Ishikawa (cell line): ENCODE results near the gene XPNPEP3.

ENCODE experiments used
- CEBPB ChIP-seq: IDR thresholded peaks from 2 replicates; pipeline ENCODE4 v1.6.1; 2012
- CREB1 ChIP-seq: IDR thresholded peaks from 2 replicates; pipeline ENCODE4 v1.6.1; 2012; ENCODE audit warnings: low read depth
- EGR1 ChIP-seq: IDR thresholded peaks from 2 replicates; pipeline ENCODE4 v1.6.1; 2012
- EP300 ChIP-seq: IDR thresholded peaks from 2 replicates; pipeline ENCODE4 v1.6.1; 2012; ENCODE audit warnings: borderline replicate concordance
- FOXM1 ChIP-seq: IDR thresholded peaks from 2 replicates; pipeline ENCODE4 v1.6.1; 2012; ENCODE audit warnings: low read depth, borderline replicate concordance
- MAX ChIP-seq: IDR thresholded peaks from 2 replicates; pipeline ENCODE4 v1.6.1; 2012
- NFIC ChIP-seq: IDR thresholded peaks from 2 replicates; pipeline ENCODE4 v1.6.1; 2012
- RAD21 ChIP-seq: IDR thresholded peaks from 2 replicates; pipeline ENCODE4 v1.6.1; 2012; ENCODE audit warnings: low read depth
- REST ChIP-seq: IDR thresholded peaks from 2 replicates; pipeline ENCODE4 v1.6.1; 2012; ENCODE audit warnings: low read depth, mild to moderate bottlenecking
- TAF1 ChIP-seq: IDR thresholded peaks from 2 replicates; pipeline ENCODE4 v1.6.1; 2012; ENCODE audit warnings: low read depth, mild to moderate bottlenecking
- TCF12 ChIP-seq: IDR thresholded peaks from 2 replicates; pipeline ENCODE4 v1.6.1; 2012; ENCODE audit warnings: low read depth
- TEAD4 ChIP-seq: IDR thresholded peaks from 2 replicates; pipeline ENCODE4 v1.6.1; 2012
- USF1 ChIP-seq: IDR thresholded peaks from 2 replicates; pipeline ENCODE4 v1.6.1; 2012
- YY1 ChIP-seq: IDR thresholded peaks from 2 replicates; pipeline ENCODE4 v1.6.1; 2012; ENCODE audit warnings: low read depth
- ZBTB7A ChIP-seq: IDR thresholded peaks from 2 replicates; pipeline ENCODE4 v1.6.1; 2012; ENCODE audit warnings: low read depth

The XPNPEP3 gene

GRCh38 chr22:40951795-40952605 lies 95.1 kb downstream of the XPNPEP3 start:
- TF ChIP-seq YY1 = peak; percentile 79
- TF ChIP-seq TCF12 = no peak

GRCh38 chr22:40953471-40953870 lies 96.5 kb downstream of the XPNPEP3 start:
- TF ChIP-seq CEBPB = no peak
- TF ChIP-seq USF1 = no peak
- TF ChIP-seq TAF1 = no peak
- no peak for TF ChIP-seq NFIC
- no peak for TF ChIP-seq TCF12
- TF ChIP-seq EGR1 = no peak
- TF ChIP-seq RAD21 = no peak
- TF ChIP-seq YY1 = no peak
- no peak for TF ChIP-seq FOXM1
- no peak for TF ChIP-seq TEAD4
- TF ChIP-seq REST = no peak
- no peak for TF ChIP-seq EP300

DNA sequence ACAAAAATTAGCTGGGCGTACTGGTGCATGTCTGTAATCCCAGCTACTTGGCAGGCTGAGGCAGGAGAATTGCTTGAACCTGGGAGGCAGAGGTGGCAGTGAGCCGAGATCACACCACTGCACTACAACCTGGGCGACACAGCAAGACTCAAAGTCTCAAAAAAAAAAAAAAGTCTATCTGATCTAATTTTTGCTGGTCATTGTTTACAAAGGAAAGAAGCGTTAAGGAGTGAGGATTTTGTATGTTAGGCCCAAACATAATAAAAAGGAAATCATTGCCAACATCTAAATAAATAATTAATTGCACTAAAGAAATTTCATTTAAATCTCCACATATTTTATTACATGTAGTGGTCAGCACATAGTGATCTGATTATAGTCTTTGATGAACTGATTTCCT lies 97.2 kb downstream of the XPNPEP3 start:
- TF ChIP-seq MAX = no peak

DNA sequence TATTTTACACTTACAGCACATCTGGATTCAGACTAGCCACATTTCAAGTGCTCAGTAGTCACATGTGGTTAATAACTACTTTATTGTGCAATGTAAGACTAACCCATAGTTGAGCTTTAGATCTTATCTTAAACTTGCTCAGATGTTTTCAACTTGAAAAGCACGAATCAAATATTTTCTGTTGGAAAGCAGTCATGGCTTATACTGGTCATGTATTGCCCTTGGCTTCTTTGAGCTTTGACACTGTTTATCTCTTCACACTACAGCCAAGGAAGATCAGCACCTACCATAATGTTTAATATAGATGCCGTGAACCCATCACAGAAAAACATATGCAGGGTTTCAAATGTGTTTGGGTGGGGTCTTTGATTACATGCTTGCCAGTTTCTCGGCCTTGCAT lies 98.6 kb downstream of the XPNPEP3 start:
- no peak for TF ChIP-seq FOXM1
- no peak for TF ChIP-seq CEBPB
- TF ChIP-seq CREB1 = no peak
- TF ChIP-seq USF1 = no peak
- no peak for TF ChIP-seq MAX
- no peak for TF ChIP-seq TCF12
- TF ChIP-seq EP300 = no peak
- TF ChIP-seq NFIC = no peak
- TF ChIP-seq TEAD4 = no peak
- no peak for TF ChIP-seq YY1
- no peak for TF ChIP-seq TAF1

- no peak for TF ChIP-seq ZBTB7A
- no peak for TF ChIP-seq FOXM1
- TF ChIP-seq MAX = no peak
- TF ChIP-seq EGR1 = no peak
These were observed 100.7 kb downstream of the XPNPEP3 start for GRCh38 chr22:40957601-40958000.

GRCh38 chr22:40958299-40958698 lies 101.4 kb downstream of the XPNPEP3 start:
- TF ChIP-seq MAX (no peak), NFIC (no peak), USF1 (no peak), YY1 (no peak), CEBPB (no peak), ZBTB7A (no peak), EGR1 (no peak), EP300 (no peak), FOXM1 (no peak), RAD21 (no peak), CREB1 (no peak), TCF12 (no peak), TAF1 (no peak)

GRCh38 chr22:40960145-40960544 lies 103.2 kb downstream of the XPNPEP3 start:
- no peak for TF ChIP-seq EGR1
- no peak for TF ChIP-seq TAF1
- TF ChIP-seq NFIC = no peak
- TF ChIP-seq CEBPB = no peak
- TF ChIP-seq EP300 = no peak
- TF ChIP-seq REST = no peak
- no peak for TF ChIP-seq FOXM1
- no peak for TF ChIP-seq RAD21
- TF ChIP-seq USF1 = no peak
